Body of pancreas (tissue), 2 donors: ENCODE data around the gene CASP4. TPM values are rescaled to one million over a fixed set of nuclear protein-coding genes. Genes with fewer than 3 reads are reported as not detected.

Experiments
- total RNA-seq, 2 donors: library from RNA; depleted of rRNA; stranded (reverse); fragments of >200 nt; gene quantifications; one replicate each; pipeline ENCODE4 v1.1.0, GENCODE V29; 2016

Gene CASP4
- total RNA-seq, 2 donors from 2014 or later, result 39.9 to 61.0 TPM

Other genes starting within 250 kb of the CASP4 start
- 1 to 10 TPM; 1.6 to 3.6 TPM for gene CASP12, start 70.1 kb downstream of the CASP4 start, total RNA-seq
- not detected for gene CASP5, start 54.6 kb upstream of the CASP4 start, total RNA-seq
- 1 to 10 TPM; 1.3 to 5.4 TPM for gene CASP1, start 66.6 kb upstream of the CASP4 start, total RNA-seq
- gene CARD16, start 76.8 kb upstream of the CASP4 start, total RNA-seq, result 1 to 10 TPM; 4.0 to 6.0 TPM
- gene CARD18, start 171.2 kb upstream of the CASP4 start, total RNA-seq, result not detected